Chondrocyte (in vitro differentiated cells): ENCODE results near the gene CSNK1G2. TPM values are rescaled to one million over a fixed set of nuclear protein-coding genes. Genes with fewer than 3 reads are reported as not detected.

Experiments
- DNase-seq: peaks from one replicate; pipeline ENCODE4 v3.0.0; 2021; ENCODE audit warnings: mixed read lengths, low spot score
- H3K27ac Mint-ChIP-seq: one replicate; pipeline ENCODE4 v1.8.0; 2021; ENCODE audit warnings: mild to moderate bottlenecking, moderate library complexity, mixed read lengths; ENCODE audit not compliant: unreplicated experiment
- H3K27me3 Mint-ChIP-seq: 2 replicates; pipeline ENCODE4 v1.8.0; 2021; ENCODE audit warnings: low read depth, mixed read lengths
- H3K36me3 Mint-ChIP-seq: 2 replicates; pipeline ENCODE4 v1.8.0; 2021; ENCODE audit warnings: low read depth, mixed read lengths
- H3K4me1 Mint-ChIP-seq: 2 replicates; pipeline ENCODE4 v1.8.0; 2021; ENCODE audit warnings: low read depth, mild to moderate bottlenecking, mixed read lengths
- H3K4me3 Mint-ChIP-seq: one replicate; pipeline ENCODE4 v1.8.0; 2021; ENCODE audit warnings: mild to moderate bottlenecking, moderate library complexity, mixed read lengths; ENCODE audit not compliant: unreplicated experiment
- H3K9me3 Mint-ChIP-seq: 2 replicates; pipeline ENCODE4 v1.8.0; 2021; ENCODE audit warnings: low read depth, mixed read lengths
- total RNA-seq: library from RNA; stranded (reverse); gene quantifications from 3 replicates; pipeline ENCODE4 v1.2.1, GENCODE V29; 2021
- TF ChIP-seq, protein P1 (sequence below): fragments of 200-600 bp; sonication (generic); IDR thresholded peaks from 2 replicates; pipeline ENCODE4 v1.5.0; 2021; ENCODE audit warnings: antibody characterized with exemption, mild to moderate bottlenecking, moderate library complexity

CSNK1G2 gene
- total RNA-seq, 1 donor from 2014 or later, result 58.9 TPM

DNA sequence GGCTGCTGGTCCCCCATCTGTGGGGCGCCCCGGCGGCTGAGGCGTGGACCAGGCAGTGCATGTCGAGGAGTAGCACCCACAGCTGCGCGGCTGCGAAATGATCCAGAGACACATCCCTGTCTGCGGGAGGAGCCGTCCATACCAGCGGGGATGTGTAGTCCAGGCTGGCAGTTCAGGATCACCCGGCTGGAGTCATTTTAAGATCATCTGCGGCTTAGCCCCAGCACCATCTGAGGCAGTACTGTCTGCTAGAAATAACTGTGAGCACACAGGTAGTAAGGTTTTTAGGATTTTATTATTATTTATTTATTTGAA, 32.7 kb upstream of the CSNK1G2 start:
- Mint-ChIP-seq H3K9me3 (no peaks in the 10 kb centered on the region), H3K4me1 (peaks cover 35% of the 10 kb centered on the region), H3K27me3 (no peaks in the 10 kb centered on the region), H3K36me3 (no peaks in the 10 kb centered on the region), H3K4me3 (no peak overlapping the region), H3K27ac (no peak overlapping the region)
- TF ChIP-seq, protein P1, sequence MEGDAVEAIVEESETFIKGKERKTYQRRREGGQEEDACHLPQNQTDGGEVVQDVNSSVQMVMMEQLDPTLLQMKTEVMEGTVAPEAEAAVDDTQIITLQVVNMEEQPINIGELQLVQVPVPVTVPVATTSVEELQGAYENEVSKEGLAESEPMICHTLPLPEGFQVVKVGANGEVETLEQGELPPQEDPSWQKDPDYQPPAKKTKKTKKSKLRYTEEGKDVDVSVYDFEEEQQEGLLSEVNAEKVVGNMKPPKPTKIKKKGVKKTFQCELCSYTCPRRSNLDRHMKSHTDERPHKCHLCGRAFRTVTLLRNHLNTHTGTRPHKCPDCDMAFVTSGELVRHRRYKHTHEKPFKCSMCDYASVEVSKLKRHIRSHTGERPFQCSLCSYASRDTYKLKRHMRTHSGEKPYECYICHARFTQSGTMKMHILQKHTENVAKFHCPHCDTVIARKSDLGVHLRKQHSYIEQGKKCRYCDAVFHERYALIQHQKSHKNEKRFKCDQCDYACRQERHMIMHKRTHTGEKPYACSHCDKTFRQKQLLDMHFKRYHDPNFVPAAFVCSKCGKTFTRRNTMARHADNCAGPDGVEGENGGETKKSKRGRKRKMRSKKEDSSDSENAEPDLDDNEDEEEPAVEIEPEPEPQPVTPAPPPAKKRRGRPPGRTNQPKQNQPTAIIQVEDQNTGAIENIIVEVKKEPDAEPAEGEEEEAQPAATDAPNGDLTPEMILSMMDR, result no peak
- no peak for DNase-seq

DNA sequence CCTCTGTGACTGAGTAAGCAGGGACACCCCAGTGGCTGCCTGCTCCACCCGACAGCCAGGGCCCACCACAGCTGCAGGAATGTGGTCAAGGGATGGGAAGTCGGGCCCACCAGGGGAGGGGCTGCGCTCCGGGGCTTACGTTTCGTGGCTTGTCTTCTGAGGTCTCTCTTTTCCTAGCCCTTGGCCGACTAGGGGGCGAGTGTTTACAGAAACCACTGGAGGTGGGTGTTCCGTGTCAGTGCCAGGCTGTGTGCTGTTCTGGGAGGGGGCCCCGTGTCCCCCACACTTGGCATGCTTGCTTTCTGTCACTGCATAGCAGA, 31.3 kb upstream of the CSNK1G2 start:
- TF ChIP-seq, protein P1, result no peak
- Mint-ChIP-seq H3K4me1 (peaks cover 26% of the 10 kb centered on the region), H3K36me3 (no peaks in the 10 kb centered on the region), H3K27me3 (no peaks in the 10 kb centered on the region), H3K9me3 (no peaks in the 10 kb centered on the region), H3K27ac (peak overlapping the region; percentile 45), H3K4me3 (no peak overlapping the region)
- no peak for DNase-seq

DNA sequence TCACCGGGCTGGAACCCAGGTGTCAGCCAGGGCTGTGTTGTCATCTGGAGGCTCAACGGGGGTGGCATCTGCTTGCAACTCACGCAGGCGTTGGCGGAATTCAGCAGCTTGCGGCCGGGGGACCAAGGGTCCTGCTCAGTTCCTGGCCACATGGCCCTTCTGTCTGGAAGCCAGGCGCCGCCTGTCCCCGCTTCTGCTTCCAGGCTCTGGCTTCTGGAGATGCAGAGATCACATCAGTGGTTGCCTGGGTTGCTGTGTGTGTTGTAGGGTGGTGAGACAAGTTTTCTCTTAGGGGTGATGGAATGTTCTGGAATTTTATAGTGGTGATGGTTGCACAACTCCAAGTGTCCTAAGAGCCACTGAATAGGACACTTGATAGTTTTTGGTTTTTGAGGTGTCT, 30.8 kb upstream of the CSNK1G2 start:
- TF ChIP-seq, protein P1, result no peak
- no peak overlapping the region for H3K4me3 Mint-ChIP-seq
- peak overlapping the region; percentile 65 for H3K27ac Mint-ChIP-seq
- peaks cover 23% of the 10 kb centered on the region for H3K4me1 Mint-ChIP-seq
- DNase-seq, result no peak
- H3K36me3 Mint-ChIP-seq, result no peaks in the 10 kb centered on the region
- H3K9me3 Mint-ChIP-seq, result no peaks in the 10 kb centered on the region
- no peaks in the 10 kb centered on the region for H3K27me3 Mint-ChIP-seq

DNA sequence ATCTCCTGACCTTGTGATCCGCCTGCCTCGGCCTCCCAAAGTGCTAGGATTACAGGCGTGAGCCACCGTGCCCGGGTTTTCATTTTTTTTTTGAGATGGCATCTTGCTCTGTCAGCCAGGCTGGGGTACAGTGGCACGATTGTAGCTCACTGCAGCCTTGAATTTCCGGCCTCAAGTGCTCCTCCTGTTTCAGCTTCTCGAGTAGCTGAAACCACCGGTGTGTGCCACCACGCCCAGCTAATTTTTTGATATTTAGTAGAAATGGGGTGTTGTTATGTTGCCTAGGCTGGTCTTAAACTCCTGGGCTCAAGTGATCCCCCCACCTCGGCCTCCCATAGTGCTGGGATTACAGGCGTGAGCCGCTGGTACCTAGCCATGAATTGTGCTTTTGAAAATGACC, 29.9 kb upstream of the CSNK1G2 start:
- TF ChIP-seq, protein P1, result no peak

DNA sequence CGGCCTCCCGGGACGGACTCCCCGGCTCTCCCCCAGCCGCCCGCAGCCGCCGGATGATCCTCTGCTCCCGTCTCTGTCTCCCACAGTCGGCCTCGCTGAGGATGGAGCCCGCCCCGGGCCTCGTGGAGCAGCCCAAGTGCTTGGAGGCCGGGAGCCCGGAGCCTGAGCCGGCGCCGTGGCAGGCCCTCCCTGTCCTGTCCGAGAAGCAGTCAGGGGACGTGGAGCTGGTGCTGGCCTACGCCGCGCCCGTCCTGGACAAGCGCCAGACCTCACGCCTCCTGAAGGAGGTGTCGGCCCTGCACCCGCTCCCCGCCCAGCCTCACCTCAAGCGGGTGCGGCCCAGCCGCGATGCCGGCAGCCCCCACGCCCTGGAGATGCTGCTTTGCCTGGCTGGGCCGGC, 29.0 kb upstream of the CSNK1G2 start:
- Mint-ChIP-seq H3K36me3 (no peaks in the 10 kb centered on the region), H3K27me3 (no peaks in the 10 kb centered on the region), H3K9me3 (no peaks in the 10 kb centered on the region), H3K4me1 (peaks cover 18% of the 10 kb centered on the region), H3K27ac (no peak overlapping the region), H3K4me3 (no peak overlapping the region)
- peak; percentile 91 for DNase-seq
- TF ChIP-seq, protein P1, result no peak

More for the DNA sequence above, 29.9 kb upstream of the CSNK1G2 start:
- Mint-ChIP-seq H3K4me1 (peaks cover 18% of the 10 kb centered on the region), H3K36me3 (no peaks in the 10 kb centered on the region), H3K4me3 (no peak overlapping the region), H3K27ac (no peak overlapping the region), H3K27me3 (no peaks in the 10 kb centered on the region), H3K9me3 (no peaks in the 10 kb centered on the region)
- no peak for DNase-seq
